HL-60 (cell line): ENCODE measurements around the gene LYAR.
A peak's percentile ranks its signal among the peaks of the same experiment; 100 is the strongest.

ENCODE experiments used
- DNase-seq, 2 experiments: peaks; one replicate each; pipeline ENCODE4 v3.0.0-alpha.2; 2010 to 2020; ENCODE audit warnings: low read depth in 1 of 2, low spot score in 1 of 2
- H3K27ac ChIP-seq: fragments of 250-450 bp; sonication (Bioruptor Pico); replicated peaks from 2 replicates; pipeline ENCODE4 v1.5.1; 2020; ENCODE audit warnings: mild to moderate bottlenecking, moderate library complexity
- H3K27me3 ChIP-seq: fragments of 250-450 bp; sonication (Bioruptor Pico); 2 replicates; pipeline ENCODE4 v1.5.1; 2021; ENCODE audit warnings: mild to moderate bottlenecking, moderate library complexity; ENCODE audit not compliant: insufficient read depth, poor library complexity, severe bottlenecking
- H3K4me3 ChIP-seq: replicated peaks from 2 replicates; pipeline ENCODE4 v1.5.1; 2011; ENCODE audit warnings: mild to moderate bottlenecking, control low read depth, low read length; ENCODE audit not compliant: insufficient read depth
- CTCF ChIP-seq: IDR thresholded peaks from one replicate; pipeline ENCODE4 v1.5.1; 2011; ENCODE audit warnings: low read length, control low read depth, inconsistent platforms; ENCODE audit not compliant: insufficient read depth
- GABPA ChIP-seq: IDR thresholded peaks from 2 replicates; pipeline ENCODE4 v1.6.1; 2012; ENCODE audit warnings: low read depth
- POLR2AphosphoS5 ChIP-seq: IDR thresholded peaks from 2 replicates; pipeline ENCODE4 v1.6.1; 2012; ENCODE audit warnings: low read depth
- REST ChIP-seq: IDR thresholded peaks from 2 replicates; pipeline ENCODE4 v1.6.1; 2012; ENCODE audit warnings: low read depth; ENCODE audit not compliant: insufficient replicate concordance
- SPI1 ChIP-seq: IDR thresholded peaks from 2 replicates; pipeline ENCODE4 v1.6.1; 2012; ENCODE audit warnings: low read depth, mild to moderate bottlenecking, borderline replicate concordance

Gene LYAR

GRCh38 chr4:4315461-4316149 lies 25.7 kb upstream of the LYAR start:
- TF ChIP-seq POLR2AphosphoS5 (no peak), GABPA (no peak), SPI1 (no peak), CTCF (no peak), REST (no peak)
- no peak for DNase-seq
- no peaks in the 10 kb centered on the region for H3K27me3 ChIP-seq
- no peak overlapping the region for H3K4me3 ChIP-seq
- H3K27ac ChIP-seq = peak overlapping the region; percentile 43

- TF ChIP-seq POLR2AphosphoS5 = no peak
- H3K4me3 ChIP-seq = no peak overlapping the region
These were observed 21.2 kb upstream of the LYAR start for GRCh38 chr4:4311193-4311592.

GRCh38 chr4:4308800-4309441 lies 19.0 kb upstream of the LYAR start:
- no peak for DNase-seq
- H3K27me3 ChIP-seq = no peaks in the 10 kb centered on the region
- no peak overlapping the region for H3K27ac ChIP-seq
- TF ChIP-seq SPI1 (no peak), GABPA (no peak), POLR2AphosphoS5 (no peak), REST (no peak), CTCF (no peak)
- H3K4me3 ChIP-seq = no peak overlapping the region

More at GRCh38 chr4:4311193-4311592, 21.2 kb upstream of the LYAR start:
- no peak overlapping the region for H3K27ac ChIP-seq
- DNase-seq = no peak
- no peaks in the 10 kb centered on the region for H3K27me3 ChIP-seq

- no peak for DNase-seq
- H3K4me3 ChIP-seq = no peak overlapping the region
- H3K27me3 ChIP-seq = no peaks in the 10 kb centered on the region
- H3K27ac ChIP-seq = no peak overlapping the region
- TF ChIP-seq GABPA (no peak), SPI1 (no peak), CTCF (no peak), REST (no peak), POLR2AphosphoS5 (no peak)
These were observed 17.0 kb upstream of the LYAR start for GRCh38 chr4:4306920-4307319.
